HPDE6-E6E7 (cell line): ENCODE results near the gene FBRSL1.
"Not testable (repeated sequence)": the region's sequence is repeated elsewhere in the genome, so short reads cannot be mapped to it uniquely, and the experiment has no call there.

Source experiments
- DNase-seq: peaks from one replicate; pipeline ENCODE4 v3.0.0; 2011; ENCODE audit warnings: missing footprints; ENCODE audit errors: extremely low spot score

FBRSL1 gene

GRCh38 chr12:132489602-132490266, at the start of gene FBRSL1:
TSS of gene FBRSL1 (plus strand) at chr12:132490151.
- DNase-seq, result peak; percentile 88

DNA sequence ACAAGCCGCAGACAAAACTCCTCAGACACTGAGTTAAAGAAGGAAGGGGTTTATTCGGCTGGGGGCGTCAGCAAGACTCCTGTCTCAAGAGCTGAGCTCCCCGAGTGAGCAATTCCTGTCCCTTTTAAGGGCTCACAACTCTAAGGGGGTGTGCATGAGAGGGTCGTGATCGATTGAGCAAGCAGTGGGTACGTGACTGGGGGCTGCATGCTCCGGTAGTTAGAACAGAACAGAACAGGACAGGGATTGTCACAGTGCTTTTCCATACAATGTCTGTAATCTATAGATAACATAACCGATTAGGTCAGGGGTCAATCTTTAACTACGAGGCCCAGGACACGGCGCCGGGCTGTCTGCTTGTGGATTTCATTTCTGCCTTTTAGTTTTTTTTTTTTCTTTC, 49.5 kb upstream of the FBRSL1 start:
- not testable (repeated sequence) for DNase-seq

DNA sequence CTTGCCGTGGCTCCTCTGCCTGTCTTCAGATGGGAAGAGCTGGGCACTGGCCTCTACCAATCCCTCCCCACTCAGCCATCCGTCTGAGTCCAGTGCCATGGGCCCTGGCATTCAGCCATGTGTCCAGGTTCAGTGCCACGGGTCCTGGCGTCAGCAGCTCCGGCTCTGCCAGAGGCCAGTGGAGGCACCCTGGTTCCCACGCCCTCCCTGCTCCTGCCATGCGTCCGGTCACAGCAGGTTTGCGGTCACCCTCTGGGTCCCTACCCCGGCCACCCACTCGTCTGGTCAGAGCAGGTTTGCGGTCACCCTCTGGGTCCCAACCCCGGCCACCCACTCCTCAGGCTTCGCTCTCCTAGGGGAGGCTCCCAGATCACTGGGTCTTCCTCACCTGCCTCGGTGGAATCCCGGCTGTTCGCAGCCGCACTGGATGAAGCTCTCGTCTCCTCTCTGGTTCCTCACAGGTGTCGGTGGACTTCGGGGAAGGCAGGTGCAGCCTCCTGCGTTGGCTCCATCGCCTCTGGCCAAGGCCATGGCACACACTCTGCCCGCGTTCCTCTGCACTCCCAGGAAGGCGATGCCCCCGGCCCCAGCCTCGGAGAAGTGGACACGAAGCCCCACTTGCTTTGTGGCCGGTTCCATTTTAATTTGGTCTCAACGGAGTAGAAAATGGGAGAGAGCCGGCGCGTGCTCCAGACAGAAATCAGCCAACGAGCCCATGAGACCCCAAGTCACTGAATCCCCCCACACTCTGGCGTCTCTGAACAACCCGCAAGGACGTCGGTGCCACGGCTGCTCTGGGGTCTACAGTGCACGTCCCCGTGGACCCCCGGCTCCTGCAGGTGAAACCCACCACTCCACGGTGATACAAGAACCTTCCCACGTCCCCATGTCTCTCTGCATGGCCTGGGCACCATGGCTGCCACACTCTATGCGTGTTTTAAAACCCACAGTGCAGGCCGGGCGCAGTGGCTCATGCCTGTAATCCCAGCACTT, 47.8 kb upstream of the FBRSL1 start:
- DNase-seq, result no peak

GRCh38 chr12:132443091-132443490, 46.9 kb upstream of the FBRSL1 start:
- DNase-seq, result no peak

DNA sequence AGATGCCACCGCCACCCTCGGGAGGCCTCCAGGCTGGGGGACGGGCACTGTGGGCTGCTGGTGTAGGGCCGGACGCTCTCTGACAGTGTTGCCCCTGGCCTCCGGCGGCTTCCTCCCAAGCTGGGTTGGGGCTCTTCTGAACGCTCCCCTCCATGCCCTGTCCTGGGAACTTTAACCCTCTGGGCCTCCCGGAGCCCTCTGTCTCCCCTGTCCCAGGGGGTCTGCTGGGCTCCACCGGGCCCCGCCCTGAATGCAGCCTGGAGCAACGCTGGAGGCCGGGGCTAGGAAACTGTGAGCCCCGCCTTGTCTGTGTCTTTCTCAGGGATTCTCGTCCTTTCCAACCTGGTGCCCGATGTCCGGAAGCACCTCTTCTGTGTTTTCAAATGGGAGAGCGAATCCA, 45.7 kb upstream of the FBRSL1 start:
- DNase-seq, result no peak

DNA sequence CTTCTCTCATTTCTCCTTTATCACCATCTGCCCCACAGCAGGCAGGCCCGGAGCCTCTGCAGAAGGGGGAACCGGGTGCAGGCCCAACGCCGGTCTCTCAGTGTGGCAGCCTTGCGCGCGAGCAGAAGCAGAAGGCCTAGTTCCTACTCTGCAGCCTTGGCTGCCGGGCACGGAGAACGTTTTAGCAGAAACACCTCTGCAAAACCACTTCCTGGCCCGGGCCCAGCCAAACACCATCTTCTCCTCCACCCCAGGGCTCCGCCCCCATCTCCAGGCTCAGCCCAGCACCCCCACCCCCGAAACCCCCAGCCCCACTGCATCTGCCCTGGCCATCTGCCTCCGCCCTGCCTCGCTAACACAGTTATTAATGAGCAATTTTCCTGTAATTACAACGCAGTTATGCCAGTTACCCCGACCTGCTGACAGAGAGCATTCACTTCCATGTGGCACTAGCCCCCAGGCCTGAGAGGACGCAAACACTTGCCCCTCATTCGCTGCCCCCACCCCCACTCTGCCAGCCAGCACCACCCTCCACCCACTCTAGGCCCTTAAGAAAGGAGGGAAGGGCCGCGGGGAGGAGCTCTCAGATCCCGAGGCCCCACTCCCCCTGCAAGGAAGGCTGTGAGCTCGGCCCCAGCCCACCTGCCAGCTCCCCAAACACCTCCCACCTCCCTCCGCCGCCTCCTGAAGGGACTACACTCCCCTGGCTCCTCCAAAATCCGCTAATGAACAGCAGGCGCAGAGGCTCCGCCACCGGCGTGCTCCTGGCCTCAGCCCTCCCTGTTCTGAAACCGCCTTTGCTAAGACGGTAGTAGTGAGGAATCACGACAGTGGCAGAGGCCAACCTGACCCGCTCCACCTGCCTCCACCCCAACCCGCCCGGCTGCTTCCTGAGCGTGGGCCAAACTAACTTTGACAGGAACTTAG, 44.7 kb upstream of the FBRSL1 start:
- no peak for DNase-seq

DNA sequence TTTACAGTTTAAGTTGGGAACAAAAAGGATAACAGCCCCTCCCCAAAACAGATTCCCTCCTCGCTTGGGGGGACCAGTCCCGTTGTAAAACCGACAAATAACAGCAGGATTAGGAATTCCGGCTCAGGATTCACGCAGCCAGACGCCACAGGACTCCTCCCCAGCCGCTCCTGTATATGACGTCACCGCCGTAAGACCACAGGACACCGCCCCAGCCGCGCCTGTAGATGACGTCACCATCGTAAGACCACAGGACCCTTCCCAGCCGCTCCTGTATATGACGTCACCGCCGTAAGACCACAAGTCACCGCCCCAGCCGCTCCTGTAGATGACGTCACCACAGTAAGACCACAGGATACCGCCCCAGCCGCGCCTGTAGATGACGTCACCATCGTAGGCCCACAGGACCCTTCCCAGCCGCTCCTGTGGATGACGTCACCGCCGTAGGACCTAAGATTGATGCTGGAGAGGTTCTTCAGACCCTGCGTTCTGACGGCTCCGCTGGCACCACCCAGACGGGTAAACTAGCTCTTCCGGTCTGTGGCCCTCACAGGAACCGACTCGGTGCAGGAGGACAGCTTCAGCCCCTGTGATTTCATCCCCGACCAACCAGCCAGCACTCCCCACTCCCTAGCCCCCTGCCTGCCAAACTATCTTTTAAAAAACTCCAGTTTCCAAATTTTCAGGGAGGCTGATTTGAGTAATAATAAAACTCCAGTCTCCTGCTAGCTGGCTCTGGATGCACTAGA, 43.9 kb upstream of the FBRSL1 start:
- no peak for DNase-seq

- DNase-seq, result no peak
These were observed 43.2 kb upstream of the FBRSL1 start for GRCh38 chr12:132446633-132447326.

- no peak for DNase-seq
These were observed 42.6 kb upstream of the FBRSL1 start for GRCh38 chr12:132447327-132447720.

DNA sequence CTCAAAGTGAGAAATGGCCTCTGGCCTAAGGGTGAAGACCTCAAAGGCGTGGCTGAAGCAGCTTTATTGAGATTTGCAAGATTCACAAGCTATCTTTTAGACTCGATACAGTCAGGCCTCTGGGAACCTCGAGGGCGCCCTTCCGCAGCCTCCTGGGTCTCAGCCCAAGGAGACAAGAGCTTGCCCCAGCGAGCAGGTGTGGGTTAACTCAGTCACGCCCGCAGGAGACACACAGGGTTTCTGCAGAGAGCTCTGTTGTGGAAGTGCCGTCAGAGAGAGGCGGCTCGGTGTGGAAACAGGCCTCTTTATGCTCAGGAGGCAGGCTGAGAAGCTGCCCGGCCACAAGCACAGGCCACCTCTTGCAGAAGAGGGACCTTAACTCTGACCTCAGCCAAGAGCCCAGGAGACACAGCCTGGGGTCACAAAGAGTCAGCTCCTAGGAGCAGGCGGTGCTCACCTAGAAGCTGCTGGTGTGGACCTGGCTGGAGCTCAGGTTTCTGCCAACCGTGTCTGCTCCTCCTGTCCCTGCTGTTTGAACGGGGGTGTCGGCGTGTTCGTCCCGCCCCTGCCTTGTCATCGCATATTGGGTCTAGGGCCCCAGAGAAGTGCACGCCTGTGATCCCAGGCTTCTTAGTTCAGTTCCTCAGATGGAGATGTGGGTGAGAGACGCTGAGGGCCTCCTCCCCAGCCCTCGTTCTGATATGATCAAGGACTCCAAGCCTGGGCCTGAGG, 42.1 kb upstream of the FBRSL1 start:
- DNase-seq, result no peak

- no peak for DNase-seq
These were observed 41.5 kb upstream of the FBRSL1 start for GRCh38 chr12:132448463-132448820.

- DNase-seq, result no peak
These were observed 40.2 kb upstream of the FBRSL1 start for GRCh38 chr12:132449565-132450417.

GRCh38 chr12:132450418-132451171, 39.4 kb upstream of the FBRSL1 start:
- DNase-seq, result no peak

- no peak for DNase-seq
These were observed 38.6 kb upstream of the FBRSL1 start for GRCh38 chr12:132451172-132451835.

- DNase-seq, result no peak
These were observed 38.1 kb upstream of the FBRSL1 start for GRCh38 chr12:132451836-132452195.

- no peak for DNase-seq
These were observed 37.2 kb upstream of the FBRSL1 start for GRCh38 chr12:132452596-132453350.
